SJCRH30 (cell line): ENCODE results near the gene TJP2. TPM values are rescaled to one million over a fixed set of nuclear protein-coding genes. Genes with fewer than 3 reads are reported as not detected.

Experiments
- DNase-seq, 2 experiments: peaks; one replicate each; pipeline ENCODE4 v3.0.0-alpha.2; 2015 to 2020
- H3K27ac ChIP-seq: fragments of 250-450 bp; sonication (Bioruptor Pico); 2 replicates; pipeline ENCODE4 v1.5.1; 2020; ENCODE audit warnings: mild to moderate bottlenecking, moderate library complexity
- H3K27me3 ChIP-seq: fragments of 250-450 bp; sonication (Bioruptor Pico); 2 replicates; pipeline ENCODE4 v1.5.1; 2020; ENCODE audit warnings: mild to moderate bottlenecking, moderate library complexity
- H3K36me3 ChIP-seq: fragments of 250-450 bp; sonication (Bioruptor Pico); 2 replicates; pipeline ENCODE4 v1.5.1; 2020; ENCODE audit warnings: mild to moderate bottlenecking, moderate library complexity
- H3K4me1 ChIP-seq: fragments of 250-450 bp; sonication (Bioruptor Pico); 2 replicates; pipeline ENCODE4 v1.5.1; 2020; ENCODE audit warnings: mild to moderate bottlenecking, moderate library complexity
- H3K4me3 ChIP-seq: fragments of 250-450 bp; sonication (Bioruptor Pico); 2 replicates; pipeline ENCODE4 v1.5.1; 2020; ENCODE audit warnings: mild to moderate bottlenecking, moderate library complexity
- H3K9me3 ChIP-seq: fragments of 250-450 bp; sonication (Bioruptor Pico); replicated peaks from 2 replicates; pipeline ENCODE4 v1.5.1; 2020; ENCODE audit warnings: mild to moderate bottlenecking, moderate library complexity
- total RNA-seq: library from RNA; depleted of rRNA; stranded (reverse); fragments of >200 nt; shearing (Covaris generic); gene quantifications from 2 replicates; pipeline ENCODE4 v1.2.3, GENCODE V29; 2014; rRNA removed

TJP2 gene
- total RNA-seq, 1 experiment from 2014 or later, result 14.3 TPM

DNA sequence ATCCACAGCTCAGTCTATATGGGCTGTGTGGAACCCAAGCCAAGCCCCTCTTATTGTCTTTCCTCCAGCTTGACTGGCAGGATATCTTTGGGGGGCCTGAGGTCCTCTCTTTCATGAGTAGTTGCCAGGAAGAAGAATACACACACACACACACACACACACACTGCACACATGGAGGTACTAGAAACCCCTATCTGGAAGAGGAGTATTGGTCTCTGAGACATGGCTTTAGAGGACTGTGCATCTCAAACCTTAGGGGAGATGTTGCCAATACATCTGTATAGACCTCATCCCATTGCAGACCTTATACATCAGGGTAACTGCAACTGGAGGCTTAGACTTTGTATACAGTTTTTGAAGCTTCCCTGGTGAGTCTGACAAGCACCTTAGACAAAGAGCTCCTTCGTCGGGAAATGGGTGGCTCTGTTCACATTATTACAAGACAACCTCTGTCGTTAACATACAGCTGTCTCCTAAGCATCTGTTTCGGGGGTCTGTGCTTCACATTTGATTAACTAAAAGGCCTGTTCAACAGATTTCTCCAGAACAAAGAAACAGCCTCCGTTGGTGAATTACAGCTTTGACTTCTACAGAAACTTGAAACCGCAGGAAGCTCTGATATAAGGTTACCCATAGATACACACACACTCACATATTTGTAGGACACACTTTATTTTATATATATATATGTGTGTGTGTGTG lies 145.4 kb downstream of the TJP2 start:
- DNase-seq, result peak in 1 of 2 experiments; percentile 49
- peaks cover 10% of the 10 kb centered on the region for H3K27me3 ChIP-seq
- H3K9me3 ChIP-seq, result no peaks in the 10 kb centered on the region
- no peak overlapping the region for H3K4me3 ChIP-seq
- no peaks in the 10 kb centered on the region for H3K36me3 ChIP-seq
- no peaks in the 10 kb centered on the region; the same call in 1 of the 2 replicates for H3K4me1 ChIP-seq
- no peak overlapping the region for H3K27ac ChIP-seq

DNA sequence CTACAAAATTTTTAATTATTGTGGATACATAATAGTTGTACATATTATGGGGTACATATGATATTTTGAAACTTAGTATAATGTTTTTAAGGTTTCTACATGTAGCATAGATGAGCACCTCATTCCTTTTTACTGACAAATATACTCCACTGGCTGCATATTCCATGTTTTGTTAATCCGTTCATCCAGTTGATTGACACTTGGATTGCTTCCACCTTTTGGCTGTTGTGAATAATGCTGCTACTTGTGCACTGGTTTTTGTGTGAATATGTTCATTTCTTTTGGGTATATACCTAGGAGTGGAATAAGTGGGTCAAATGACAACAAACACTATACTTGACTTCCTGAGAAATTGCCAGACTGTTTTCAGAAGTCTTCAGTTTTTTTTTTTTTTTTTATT lies 148.2 kb downstream of the TJP2 start:
- Histone ChIP-seq H3K4me1 (no peaks in the 10 kb centered on the region; the same call in 1 of the 2 replicates), H3K27ac (no peak overlapping the region), H3K4me3 (no peak overlapping the region), H3K36me3 (no peaks in the 10 kb centered on the region), H3K9me3 (no peaks in the 10 kb centered on the region), H3K27me3 (peaks cover 28% of the 10 kb centered on the region)
- DNase-seq, result no peak

DNA sequence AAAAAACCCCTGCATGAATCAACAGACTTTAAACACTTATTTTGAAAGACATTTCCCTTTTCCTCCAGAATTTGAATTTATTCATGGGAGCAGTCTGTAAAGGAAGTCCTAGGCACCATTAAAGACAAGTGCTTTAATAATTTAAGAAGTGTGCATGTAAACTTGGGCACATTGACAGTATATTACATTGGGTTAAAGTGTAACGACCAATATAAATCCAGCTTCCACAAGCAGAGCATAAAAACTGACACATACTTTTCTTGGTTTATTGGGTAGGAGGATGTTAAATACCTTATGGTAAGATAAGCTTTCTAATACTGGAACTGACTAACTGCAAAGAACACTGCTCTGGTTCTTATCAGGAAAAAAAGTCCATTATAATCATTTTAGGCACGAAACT lies 149.8 kb downstream of the TJP2 start:
- peaks cover 36% of the 10 kb centered on the region for H3K27me3 ChIP-seq
- no peaks in the 10 kb centered on the region for H3K9me3 ChIP-seq
- H3K27ac ChIP-seq, result no peak overlapping the region
- no peak overlapping the region for H3K4me3 ChIP-seq
- DNase-seq, result no peak
- H3K36me3 ChIP-seq, result no peaks in the 10 kb centered on the region
- H3K4me1 ChIP-seq, result no peaks in the 10 kb centered on the region; the same call in 1 of the 2 replicates

Other genes with a start within 250 kb of the TJP2 start
- not detected in 2 replicates for gene PRKACG, start 160.2 kb upstream of the TJP2 start, total RNA-seq
- 13.0 and 14.4 TPM in 2 replicates for gene FXN, start 138.5 kb upstream of the TJP2 start, total RNA-seq
- gene ENTREP1, start 150.9 kb downstream of the TJP2 start, total RNA-seq, result 0.08 and 0.10 TPM in 2 replicates